GM12872 (cell line): Measurements from ENCODE around the gene EI24.

Experiments
- TF ChIP-seq, protein P1 (sequence below): IDR thresholded peaks from 3 replicates; pipeline ENCODE4 v1.5.1; 2011; ENCODE audit warnings: low read depth, mild to moderate bottlenecking, low read length, moderate library complexity; ENCODE audit not compliant: insufficient read depth

The EI24 gene

GRCh38 chr11:125551835-125552342, 17.4 kb upstream of the EI24 start:
- TF ChIP-seq, protein P1, sequence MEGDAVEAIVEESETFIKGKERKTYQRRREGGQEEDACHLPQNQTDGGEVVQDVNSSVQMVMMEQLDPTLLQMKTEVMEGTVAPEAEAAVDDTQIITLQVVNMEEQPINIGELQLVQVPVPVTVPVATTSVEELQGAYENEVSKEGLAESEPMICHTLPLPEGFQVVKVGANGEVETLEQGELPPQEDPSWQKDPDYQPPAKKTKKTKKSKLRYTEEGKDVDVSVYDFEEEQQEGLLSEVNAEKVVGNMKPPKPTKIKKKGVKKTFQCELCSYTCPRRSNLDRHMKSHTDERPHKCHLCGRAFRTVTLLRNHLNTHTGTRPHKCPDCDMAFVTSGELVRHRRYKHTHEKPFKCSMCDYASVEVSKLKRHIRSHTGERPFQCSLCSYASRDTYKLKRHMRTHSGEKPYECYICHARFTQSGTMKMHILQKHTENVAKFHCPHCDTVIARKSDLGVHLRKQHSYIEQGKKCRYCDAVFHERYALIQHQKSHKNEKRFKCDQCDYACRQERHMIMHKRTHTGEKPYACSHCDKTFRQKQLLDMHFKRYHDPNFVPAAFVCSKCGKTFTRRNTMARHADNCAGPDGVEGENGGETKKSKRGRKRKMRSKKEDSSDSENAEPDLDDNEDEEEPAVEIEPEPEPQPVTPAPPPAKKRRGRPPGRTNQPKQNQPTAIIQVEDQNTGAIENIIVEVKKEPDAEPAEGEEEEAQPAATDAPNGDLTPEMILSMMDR = no peak

DNA sequence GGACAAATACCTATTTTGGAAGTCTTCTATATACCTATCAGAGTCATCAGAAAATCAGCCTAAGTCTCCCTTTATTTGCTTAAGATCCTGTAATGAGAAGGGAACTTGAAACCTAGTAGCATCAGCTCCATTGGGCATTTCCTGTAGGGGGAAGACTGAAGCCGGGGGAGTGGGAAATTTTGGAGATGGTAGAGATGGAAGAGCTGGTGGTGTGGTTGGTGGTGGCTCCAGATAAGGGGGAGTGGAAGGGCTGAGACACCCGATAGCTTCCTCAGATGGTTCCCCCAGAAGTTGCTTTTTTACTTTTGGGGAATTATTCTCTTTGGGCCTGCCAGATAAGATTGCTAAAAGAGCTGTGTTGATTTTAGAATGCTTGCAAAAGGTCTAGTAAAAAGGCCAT, 16.4 kb upstream of the EI24 start:
- TF ChIP-seq, protein P1 = no peak

- TF ChIP-seq, protein P1 = no peak
Observed at GRCh38 chr11:125553357-125553756, 15.9 kb upstream of the EI24 start.

DNA sequence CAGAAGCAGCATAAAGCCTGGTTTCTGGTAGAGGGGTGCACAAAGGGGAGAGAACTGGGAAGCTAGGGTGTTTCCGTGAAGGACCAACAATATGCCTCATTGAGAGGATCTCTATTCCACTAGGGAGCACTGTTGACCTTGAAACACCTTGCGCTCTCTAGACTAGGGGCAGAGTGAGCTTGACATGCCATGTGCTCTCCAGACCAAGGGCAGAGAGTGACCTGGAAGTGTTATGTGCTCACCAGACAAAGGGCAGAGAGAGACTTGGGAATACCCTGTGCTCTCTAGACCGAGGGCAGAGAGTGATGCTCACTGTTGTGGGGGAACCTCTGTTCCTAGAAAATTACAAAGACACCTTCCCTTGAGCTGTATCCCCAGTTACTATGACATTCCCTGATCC, 15.2 kb upstream of the EI24 start:
- TF ChIP-seq, protein P1 = no peak

- TF ChIP-seq, protein P1 = no peak
Observed at GRCh38 chr11:125559888-125560287, 9.4 kb upstream of the EI24 start.

- TF ChIP-seq, protein P1 = no peak
Observed at GRCh38 chr11:125561924-125562323, 7.4 kb upstream of the EI24 start.

- TF ChIP-seq, protein P1 = no peak
Observed at GRCh38 chr11:125562430-125562829, 6.8 kb upstream of the EI24 start.
